ENCODE data around the gene ZNF428. TPM values are rescaled to one million over a fixed set of nuclear protein-coding genes. Genes with fewer than 3 reads are reported as not detected.
A peak's percentile ranks its signal among the peaks of the same experiment; 100 is the strongest.

ZNF428 gene
- total RNA-seq, 1 experiment from 2014 or later, result 46.8 TPM

DNA sequence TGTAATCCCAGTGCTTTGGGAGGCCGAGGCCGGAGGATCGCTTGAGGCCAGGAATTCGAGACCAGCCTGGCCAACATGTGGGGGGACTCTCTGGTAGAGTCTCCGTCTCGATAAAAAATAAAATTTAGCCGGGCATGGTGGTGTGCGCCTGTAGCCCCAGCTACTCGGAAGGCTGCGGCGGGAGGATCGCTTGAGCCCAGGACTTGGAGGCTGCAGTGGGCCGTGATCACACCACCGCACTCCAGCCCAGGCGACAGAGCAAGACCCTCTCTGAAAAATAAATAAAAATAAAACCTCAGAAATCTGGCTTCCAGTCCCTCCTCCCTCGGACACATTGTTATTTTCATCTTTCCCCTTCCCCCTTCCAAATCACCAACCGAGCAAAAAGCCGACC, 23.8 kb downstream of the ZNF428 start:
- Histone ChIP-seq H3K27me3 (ENCODE audit: low read length) (no peaks in the 10 kb centered on the region), H3K4me2 (ENCODE audit: low read length) (peak overlapping the region; percentile 93), H3K4me3 (ENCODE audit: low read length) (peak overlapping the region; percentile 78), H3K36me3 (ENCODE audit: low read depth, low read length) (no peaks in the 10 kb centered on the region; the same call in 1 of the 2 replicates), H3K9ac (ENCODE audit: low read length) (peak overlapping the region; percentile 81), H3K79me2 (ENCODE audit: low read length) (peaks cover 47% of the 10 kb centered on the region), H3K9me3 (ENCODE audit: low read length) (no peaks in the 10 kb centered on the region), H3F3A (ENCODE audit: low read length, unreplicated experiment) (no peaks in the 10 kb centered on the region), H3K9me2 (replicated peaks; ENCODE audit: low read length) (no peaks in the 10 kb centered on the region), H3K27ac (ENCODE audit: low read length) (peak overlapping the region; percentile 10; the same call in 1 of the 2 replicates), H4K20me1 (ENCODE audit: low read length) (no peaks in the 10 kb centered on the region), H2AFZ (ENCODE audit: low read length) (peak overlapping the region; percentile 88), H3K4me1 (ENCODE audit: insufficient read depth, low read length) (peaks cover 14% of the 10 kb centered on the region)
- intact Hi-C loops (cut with micrococcal nuclease), result loop anchor here (2.0 kb wide), 1 partner anchor 61 kb away; no protein-coding TSS in a partner anchor
- ATAC-seq (peak; percentile 10; the same call in 1 of the 2 replicates), DNase-seq (no peak)
- CTCF ChIA-PET, result interaction anchor here (0.5 kb wide), 1 partner anchor 131 kb away, joined by 3 read pairs; no protein-coding TSS in a partner anchor
- TF ChIP-seq, protein P1, sequence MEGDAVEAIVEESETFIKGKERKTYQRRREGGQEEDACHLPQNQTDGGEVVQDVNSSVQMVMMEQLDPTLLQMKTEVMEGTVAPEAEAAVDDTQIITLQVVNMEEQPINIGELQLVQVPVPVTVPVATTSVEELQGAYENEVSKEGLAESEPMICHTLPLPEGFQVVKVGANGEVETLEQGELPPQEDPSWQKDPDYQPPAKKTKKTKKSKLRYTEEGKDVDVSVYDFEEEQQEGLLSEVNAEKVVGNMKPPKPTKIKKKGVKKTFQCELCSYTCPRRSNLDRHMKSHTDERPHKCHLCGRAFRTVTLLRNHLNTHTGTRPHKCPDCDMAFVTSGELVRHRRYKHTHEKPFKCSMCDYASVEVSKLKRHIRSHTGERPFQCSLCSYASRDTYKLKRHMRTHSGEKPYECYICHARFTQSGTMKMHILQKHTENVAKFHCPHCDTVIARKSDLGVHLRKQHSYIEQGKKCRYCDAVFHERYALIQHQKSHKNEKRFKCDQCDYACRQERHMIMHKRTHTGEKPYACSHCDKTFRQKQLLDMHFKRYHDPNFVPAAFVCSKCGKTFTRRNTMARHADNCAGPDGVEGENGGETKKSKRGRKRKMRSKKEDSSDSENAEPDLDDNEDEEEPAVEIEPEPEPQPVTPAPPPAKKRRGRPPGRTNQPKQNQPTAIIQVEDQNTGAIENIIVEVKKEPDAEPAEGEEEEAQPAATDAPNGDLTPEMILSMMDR (conservative IDR thresholded peaks at IDR 0.05; ENCODE audit: low read depth, low read length), result no peak
- TF ChIP-seq EZH2 (IDR thresholded peaks at IDR 0.05; ENCODE audit: low read length, unreplicated experiment), result no peak
- no peak for TF ChIP-seq EZH2phosphoT487 (IDR thresholded peaks at IDR 0.05; ENCODE audit: borderline replicate concordance, low read length)
- POLR2A ChIA-PET (ENCODE audit: unreplicated experiment), result interaction anchor here (0.5 to 1.1 kb wide), 2 partner anchors 42 to 73 kb away, joined by 3 to 6 read pairs; no protein-coding TSS in a partner anchor
- BruUV-seq (replicated peaks), result TSS peak; percentile 84

DNA sequence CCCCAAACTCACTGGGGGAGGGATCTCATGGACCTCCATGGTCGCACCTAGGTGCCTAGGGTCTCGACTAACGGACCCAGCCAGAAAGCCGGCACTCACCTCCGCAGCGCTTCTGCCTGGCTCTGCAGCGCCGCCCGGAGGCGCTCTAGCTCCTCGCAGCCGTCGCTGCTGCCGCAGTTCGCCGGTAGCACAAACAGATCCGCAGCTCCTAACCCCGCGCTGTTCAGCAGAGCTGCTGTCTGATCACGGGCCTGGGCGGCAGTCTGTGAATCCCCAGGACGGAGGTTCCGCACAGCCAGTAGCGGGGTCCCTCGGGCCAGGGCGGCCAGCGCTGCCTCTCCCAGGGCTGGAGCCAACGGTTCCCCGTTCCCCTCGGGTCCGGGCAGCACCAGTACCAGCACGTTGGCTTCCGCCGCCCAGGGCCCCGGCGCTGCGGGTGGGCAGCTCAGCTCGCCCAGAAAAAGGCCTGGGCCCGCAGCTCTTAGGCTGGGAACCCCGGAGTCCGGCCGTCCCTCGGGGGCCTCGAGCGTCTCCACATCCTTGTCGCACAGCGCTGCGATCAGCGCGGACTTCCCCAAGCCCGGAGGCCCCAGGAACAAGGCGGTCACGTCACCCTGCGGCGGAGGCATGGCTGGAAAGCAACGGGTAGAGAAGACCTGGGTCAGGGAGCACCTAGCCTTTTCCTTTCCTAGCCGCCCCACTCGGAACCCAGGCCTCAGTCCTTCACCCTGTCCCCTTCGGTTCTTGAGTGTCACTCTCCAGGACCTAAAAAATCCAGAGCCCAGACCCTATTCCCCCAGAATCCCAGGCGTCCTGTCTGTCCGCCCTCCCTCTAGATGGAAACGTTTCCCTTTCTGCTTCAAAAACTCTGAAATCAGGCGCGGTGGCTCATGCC, 24.5 kb downstream of the ZNF428 start:
- ATAC-seq (peak; percentile 34), DNase-seq (peak; percentile 70)
- no peaks in the 10 kb centered on the region for H4K20me1 ChIP-seq (ENCODE audit: low read length)
- H3K9me3 ChIP-seq (ENCODE audit: low read length), result no peaks in the 10 kb centered on the region
- H3F3A ChIP-seq (ENCODE audit: low read length, unreplicated experiment), result no peaks in the 10 kb centered on the region
- no peaks in the 10 kb centered on the region for H3K27me3 ChIP-seq (ENCODE audit: low read length)
- intact Hi-C loops (cut with micrococcal nuclease), result loop anchor here (2.0 kb wide), 1 partner anchor 60 kb away; no protein-coding TSS in a partner anchor
- no TSS peak for BruUV-seq (replicated peaks)
- CTCF ChIA-PET, result interaction anchor here (0.5 to 1.0 kb wide), 4 partner anchors 40 to 148 kb away, joined by 3 to 8 read pairs (median 4); partner anchors contain the start of gene ZNF575
- H3K9ac ChIP-seq (ENCODE audit: low read length), result peak overlapping the region; percentile 81
- H3K9me2 ChIP-seq (replicated peaks; ENCODE audit: low read length), result no peaks in the 10 kb centered on the region
- peaks cover 14% of the 10 kb centered on the region for H3K4me1 ChIP-seq (ENCODE audit: insufficient read depth, low read length)
- POLR2A ChIA-PET (ENCODE audit: unreplicated experiment), result interaction anchor here (1.1 kb wide), 1 partner anchor 73 kb away, joined by 6 read pairs; no protein-coding TSS in a partner anchor
- peak overlapping the region; percentile 93 for H3K4me2 ChIP-seq (ENCODE audit: low read length)
- H3K4me3 ChIP-seq (ENCODE audit: low read length), result peak overlapping the region; percentile 78
- no peaks in the 10 kb centered on the region; the same call in 1 of the 2 replicates for H3K36me3 ChIP-seq (ENCODE audit: low read depth, low read length)
- peak overlapping the region; percentile 10; the same call in 1 of the 2 replicates for H3K27ac ChIP-seq (ENCODE audit: low read length)
- peaks cover 47% of the 10 kb centered on the region for H3K79me2 ChIP-seq (ENCODE audit: low read length)
- TF ChIP-seq EZH2phosphoT487 (IDR thresholded peaks at IDR 0.05; ENCODE audit: borderline replicate concordance, low read length) (no peak), EZH2 (IDR thresholded peaks at IDR 0.05; ENCODE audit: low read length, unreplicated experiment) (no peak)
- TF ChIP-seq, protein P1 (conservative IDR thresholded peaks at IDR 0.05; ENCODE audit: low read depth, low read length), result peak; percentile 72
- peak overlapping the region; percentile 88 for H2AFZ ChIP-seq (ENCODE audit: low read length)
